GM23338 (cell line): Measurements from ENCODE around the gene C12orf43. TPM values are rescaled to one million over a fixed set of nuclear protein-coding genes. Genes with fewer than 3 reads are reported as not detected.

Experiments
- ATAC-seq: fragments of 200-7000 bp; cut with Tn5 transposase; 3 replicates; pipeline ENCODE4 v1.9.1; 2020
- DNase-seq: peaks from one replicate; pipeline ENCODE4 v3.0.0-alpha.2; 2015; ENCODE audit warnings: low spot score
- H2AFZ ChIP-seq: fragments of 200-600 bp; sonication (generic); 2 replicates; pipeline ENCODE4 v1.8.0; 2016; ENCODE audit warnings: antibody characterized with exemption, mild to moderate bottlenecking, moderate library complexity
- H3F3A ChIP-seq: fragments of 200-600 bp; sonication (generic); replicated peaks from 2 replicates; pipeline ENCODE4 v1.8.0; 2017; ENCODE audit warnings: antibody characterized with exemption, mixed run types, low read depth
- H3K27ac ChIP-seq: fragments of 200-600 bp; sonication (generic); 2 replicates; pipeline ENCODE4 v1.6.1; 2016; ENCODE audit warnings: low read depth
- H3K27me3 ChIP-seq: fragments of 200-600 bp; sonication (generic); 2 replicates; pipeline ENCODE4 v1.8.0; 2016; ENCODE audit warnings: mild to moderate bottlenecking, mixed run types, moderate library complexity; ENCODE audit not compliant: insufficient read depth
- H3K36me3 ChIP-seq: fragments of 200-600 bp; sonication (generic); 2 replicates; pipeline ENCODE4 v1.8.0; 2016; ENCODE audit warnings: mild to moderate bottlenecking; ENCODE audit not compliant: insufficient read depth
- H3K4me1 ChIP-seq: fragments of 200-600 bp; sonication (generic); 2 replicates; pipeline ENCODE4 v1.8.0; 2016; ENCODE audit warnings: mild to moderate bottlenecking, moderate library complexity; ENCODE audit not compliant: insufficient read depth
- H3K4me2 ChIP-seq: fragments of 200-600 bp; sonication (generic); 2 replicates; pipeline ENCODE4 v1.7.1; 2017; ENCODE audit warnings: mixed run types
- H3K4me3 ChIP-seq: fragments of 200-600 bp; sonication (generic); 2 replicates; pipeline ENCODE4 v1.6.1; 2016; ENCODE audit warnings: mixed run types
- H3K79me2 ChIP-seq: fragments of 200-600 bp; sonication (generic); replicated peaks from 2 replicates; pipeline ENCODE4 v1.8.0; 2017; ENCODE audit warnings: mild to moderate bottlenecking; ENCODE audit not compliant: insufficient read depth
- H3K9me2 ChIP-seq: fragments of 200-600 bp; sonication (generic); 2 replicates; pipeline ENCODE4 v1.8.0; 2017; ENCODE audit not compliant: insufficient read depth
- H4K20me1 ChIP-seq: fragments of 200-600 bp; sonication (generic); replicated peaks from 2 replicates; pipeline ENCODE4 v1.8.0; 2017; ENCODE audit warnings: mild to moderate bottlenecking; ENCODE audit not compliant: insufficient read depth
- H3K27ac Mint-ChIP-seq: 2 replicates; pipeline ENCODE4 v1.8.0; 2020; ENCODE audit warnings: inconsistent platforms, mild to moderate bottlenecking, moderate library complexity, mixed read lengths
- H3K27me3 Mint-ChIP-seq: 3 replicates; pipeline ENCODE4 v1.8.0; 2022; ENCODE audit warnings: low read depth, mild to moderate bottlenecking, moderate library complexity, mixed read lengths, inconsistent platforms; ENCODE audit not compliant: insufficient read depth, poor library complexity
- H3K36me3 Mint-ChIP-seq: 3 replicates; pipeline ENCODE4 v1.8.0; 2021; ENCODE audit warnings: low read depth, mild to moderate bottlenecking, inconsistent platforms, moderate library complexity, mixed read lengths
- H3K4me1 Mint-ChIP-seq: 3 replicates; pipeline ENCODE4 v1.8.0; 2020; ENCODE audit warnings: mild to moderate bottlenecking, inconsistent platforms, mixed read lengths
- H3K4me3 Mint-ChIP-seq: 3 replicates; pipeline ENCODE4 v1.8.0; 2021; ENCODE audit warnings: moderate library complexity, mild to moderate bottlenecking, inconsistent platforms, mixed read lengths
- H3K9me3 Mint-ChIP-seq: 3 replicates; pipeline ENCODE4 v1.8.0; 2020; ENCODE audit warnings: moderate library complexity, mild to moderate bottlenecking, inconsistent platforms, mixed read lengths
- CREB1 ChIP-seq: fragments of 250-450 bp; sonication (Bioruptor Pico); IDR thresholded peaks from 2 replicates; pipeline ENCODE4 v1.5.0; 2020; ENCODE audit warnings: low read depth, mild to moderate bottlenecking, moderate library complexity
- EZH2 ChIP-seq: fragments of 200-600 bp; sonication (generic); IDR thresholded peaks from one replicate; pipeline ENCODE4 v1.8.0; 2017; ENCODE audit warnings: antibody characterized with exemption, mild to moderate bottlenecking, low read depth; ENCODE audit not compliant: unreplicated experiment
- EZH2phosphoT487 ChIP-seq: fragments of 200-600 bp; sonication (generic); IDR thresholded peaks from one replicate; pipeline ENCODE4 v1.8.1; 2018; ENCODE audit warnings: antibody characterized with exemption; ENCODE audit not compliant: unreplicated experiment
- JUNB ChIP-seq: IDR thresholded peaks from one replicate; pipeline ENCODE4 v1.6.1; 2016; ENCODE audit warnings: antibody characterized with exemption; ENCODE audit not compliant: unreplicated experiment
- NANOG ChIP-seq: IDR thresholded peaks from 2 replicates; pipeline ENCODE4 v1.6.1; 2016; ENCODE audit warnings: antibody characterized with exemption, borderline replicate concordance
- POLR2AphosphoS5 ChIP-seq: IDR thresholded peaks from 2 replicates; pipeline ENCODE4 v1.6.1; 2016; ENCODE audit warnings: antibody characterized with exemption, low read depth
- STAT1 ChIP-seq: IDR thresholded peaks from one replicate; pipeline ENCODE4 v1.6.1; 2016; ENCODE audit warnings: antibody characterized with exemption; ENCODE audit not compliant: unreplicated experiment
- ZNF114 ChIP-seq: fragments of 250-450 bp; sonication (Bioruptor Pico); IDR thresholded peaks from 2 replicates; pipeline ENCODE4 v1.5.0; 2020; ENCODE audit warnings: mild to moderate bottlenecking, moderate library complexity
- ZNF331 ChIP-seq: fragments of 250-450 bp; sonication (Bioruptor Pico); IDR thresholded peaks from 2 replicates; pipeline ENCODE4 v1.5.0; 2020; ENCODE audit warnings: low read depth, mild to moderate bottlenecking, moderate library complexity
- polyA plus RNA-seq: library from polyadenylated mRNA; unstranded; fragments of >200 nt; fragmentation: Nextera tagmentation; extraction: Ambion mirVana; gene quantifications from 2 replicates; pipeline ENCODE4 v1.2.1, GENCODE V29; 2016
- total RNA-seq: library from RNA; depleted of rRNA; stranded (reverse); fragments of >200 nt; shearing (Covaris generic); gene quantifications from 2 replicates; pipeline ENCODE4 v1.2.3, GENCODE V29; 2014
- TF ChIP-seq, protein P1 (sequence below), 2 experiments: fragments of 200-600 bp in 1 of 2; sonication (generic) in 1 of 2; conservative IDR thresholded peaks; 2 replicates each; pipeline versions ENCODE4 v1.5.1 to v1.6.1; 2016 to 2017; ENCODE audit warnings: antibody characterized with exemption in 2 of 2, low read depth in 2 of 2, mild to moderate bottlenecking in 2 of 2, moderate library complexity in 1 of 2
- TF ChIP-seq, protein P2 (sequence below): IDR thresholded peaks from 2 replicates; pipeline ENCODE4 v1.6.1; 2016; ENCODE audit warnings: antibody characterized with exemption
- TF ChIP-seq, protein P3 (sequence below): fragments of 250-450 bp; sonication (Bioruptor Pico); IDR thresholded peaks from 2 replicates; pipeline ENCODE4 v1.5.0; 2020; ENCODE audit warnings: mild to moderate bottlenecking, moderate library complexity
- TF ChIP-seq, protein P4 (sequence below): IDR thresholded peaks from one replicate; pipeline ENCODE4 v1.6.1; 2018; ENCODE audit warnings: antibody characterized with exemption; ENCODE audit not compliant: unreplicated experiment

Gene C12orf43
- total and polyA plus RNA-seq, 2 experiments from 2014 or later = 15.2 to 20.7 TPM

DNA sequence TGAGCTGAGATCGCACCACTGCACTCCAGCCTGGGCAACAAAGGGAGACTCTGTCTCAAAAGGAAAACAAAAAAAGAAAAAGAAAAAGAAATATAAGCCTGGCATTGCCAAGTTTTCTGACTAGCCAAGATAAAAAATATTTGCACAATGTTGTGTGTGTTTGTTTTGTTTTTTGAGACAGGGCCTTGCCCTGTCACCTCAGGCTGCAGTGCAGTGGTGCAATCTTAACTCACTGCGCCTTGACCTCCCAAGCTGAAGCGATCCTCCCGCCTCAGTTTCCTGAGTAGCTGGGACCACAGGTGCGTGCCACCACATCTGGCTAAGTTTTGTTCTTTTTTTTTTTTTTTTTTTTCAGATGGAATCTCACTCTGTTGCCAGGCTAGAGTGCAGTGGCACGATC lies 5.5 kb upstream of the C12orf43 start:
- Mint-ChIP-seq H3K9me3 (no peaks in the 10 kb centered on the region), H3K27me3 (peaks cover 11% of the 10 kb centered on the region), H3K36me3 (no peaks in the 10 kb centered on the region), H3K27ac (no peak overlapping the region), H3K4me1 (no peaks in the 10 kb centered on the region), H3K4me3 (no peak overlapping the region)
- Histone ChIP-seq H3K27ac (no peak overlapping the region), H3K79me2 (no peaks in the 10 kb centered on the region), H3K4me1 (no peaks in the 10 kb centered on the region), H4K20me1 (no peaks in the 10 kb centered on the region), H3F3A (no peaks in the 10 kb centered on the region), H3K36me3 (no peaks in the 10 kb centered on the region), H3K4me3 (no peak overlapping the region), H3K4me2 (no peak overlapping the region), H3K27me3 (no peaks in the 10 kb centered on the region), H3K9me2 (no peaks in the 10 kb centered on the region), H2AFZ (no peak overlapping the region)
- ATAC-seq (no peak), DNase-seq (no peak)
- TF ChIP-seq STAT1 = no peak
- TF ChIP-seq, protein P1, sequence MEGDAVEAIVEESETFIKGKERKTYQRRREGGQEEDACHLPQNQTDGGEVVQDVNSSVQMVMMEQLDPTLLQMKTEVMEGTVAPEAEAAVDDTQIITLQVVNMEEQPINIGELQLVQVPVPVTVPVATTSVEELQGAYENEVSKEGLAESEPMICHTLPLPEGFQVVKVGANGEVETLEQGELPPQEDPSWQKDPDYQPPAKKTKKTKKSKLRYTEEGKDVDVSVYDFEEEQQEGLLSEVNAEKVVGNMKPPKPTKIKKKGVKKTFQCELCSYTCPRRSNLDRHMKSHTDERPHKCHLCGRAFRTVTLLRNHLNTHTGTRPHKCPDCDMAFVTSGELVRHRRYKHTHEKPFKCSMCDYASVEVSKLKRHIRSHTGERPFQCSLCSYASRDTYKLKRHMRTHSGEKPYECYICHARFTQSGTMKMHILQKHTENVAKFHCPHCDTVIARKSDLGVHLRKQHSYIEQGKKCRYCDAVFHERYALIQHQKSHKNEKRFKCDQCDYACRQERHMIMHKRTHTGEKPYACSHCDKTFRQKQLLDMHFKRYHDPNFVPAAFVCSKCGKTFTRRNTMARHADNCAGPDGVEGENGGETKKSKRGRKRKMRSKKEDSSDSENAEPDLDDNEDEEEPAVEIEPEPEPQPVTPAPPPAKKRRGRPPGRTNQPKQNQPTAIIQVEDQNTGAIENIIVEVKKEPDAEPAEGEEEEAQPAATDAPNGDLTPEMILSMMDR (conservative IDR thresholded peaks at IDR 0.05; ENCODE audit: low read depth in 2 of 2) = no peak
- no peak for TF ChIP-seq POLR2AphosphoS5
- no peak for TF ChIP-seq EZH2
- TF ChIP-seq, protein P2, sequence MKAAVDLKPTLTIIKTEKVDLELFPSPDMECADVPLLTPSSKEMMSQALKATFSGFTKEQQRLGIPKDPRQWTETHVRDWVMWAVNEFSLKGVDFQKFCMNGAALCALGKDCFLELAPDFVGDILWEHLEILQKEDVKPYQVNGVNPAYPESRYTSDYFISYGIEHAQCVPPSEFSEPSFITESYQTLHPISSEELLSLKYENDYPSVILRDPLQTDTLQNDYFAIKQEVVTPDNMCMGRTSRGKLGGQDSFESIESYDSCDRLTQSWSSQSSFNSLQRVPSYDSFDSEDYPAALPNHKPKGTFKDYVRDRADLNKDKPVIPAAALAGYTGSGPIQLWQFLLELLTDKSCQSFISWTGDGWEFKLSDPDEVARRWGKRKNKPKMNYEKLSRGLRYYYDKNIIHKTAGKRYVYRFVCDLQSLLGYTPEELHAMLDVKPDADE = no peak
- TF ChIP-seq, protein P3, sequence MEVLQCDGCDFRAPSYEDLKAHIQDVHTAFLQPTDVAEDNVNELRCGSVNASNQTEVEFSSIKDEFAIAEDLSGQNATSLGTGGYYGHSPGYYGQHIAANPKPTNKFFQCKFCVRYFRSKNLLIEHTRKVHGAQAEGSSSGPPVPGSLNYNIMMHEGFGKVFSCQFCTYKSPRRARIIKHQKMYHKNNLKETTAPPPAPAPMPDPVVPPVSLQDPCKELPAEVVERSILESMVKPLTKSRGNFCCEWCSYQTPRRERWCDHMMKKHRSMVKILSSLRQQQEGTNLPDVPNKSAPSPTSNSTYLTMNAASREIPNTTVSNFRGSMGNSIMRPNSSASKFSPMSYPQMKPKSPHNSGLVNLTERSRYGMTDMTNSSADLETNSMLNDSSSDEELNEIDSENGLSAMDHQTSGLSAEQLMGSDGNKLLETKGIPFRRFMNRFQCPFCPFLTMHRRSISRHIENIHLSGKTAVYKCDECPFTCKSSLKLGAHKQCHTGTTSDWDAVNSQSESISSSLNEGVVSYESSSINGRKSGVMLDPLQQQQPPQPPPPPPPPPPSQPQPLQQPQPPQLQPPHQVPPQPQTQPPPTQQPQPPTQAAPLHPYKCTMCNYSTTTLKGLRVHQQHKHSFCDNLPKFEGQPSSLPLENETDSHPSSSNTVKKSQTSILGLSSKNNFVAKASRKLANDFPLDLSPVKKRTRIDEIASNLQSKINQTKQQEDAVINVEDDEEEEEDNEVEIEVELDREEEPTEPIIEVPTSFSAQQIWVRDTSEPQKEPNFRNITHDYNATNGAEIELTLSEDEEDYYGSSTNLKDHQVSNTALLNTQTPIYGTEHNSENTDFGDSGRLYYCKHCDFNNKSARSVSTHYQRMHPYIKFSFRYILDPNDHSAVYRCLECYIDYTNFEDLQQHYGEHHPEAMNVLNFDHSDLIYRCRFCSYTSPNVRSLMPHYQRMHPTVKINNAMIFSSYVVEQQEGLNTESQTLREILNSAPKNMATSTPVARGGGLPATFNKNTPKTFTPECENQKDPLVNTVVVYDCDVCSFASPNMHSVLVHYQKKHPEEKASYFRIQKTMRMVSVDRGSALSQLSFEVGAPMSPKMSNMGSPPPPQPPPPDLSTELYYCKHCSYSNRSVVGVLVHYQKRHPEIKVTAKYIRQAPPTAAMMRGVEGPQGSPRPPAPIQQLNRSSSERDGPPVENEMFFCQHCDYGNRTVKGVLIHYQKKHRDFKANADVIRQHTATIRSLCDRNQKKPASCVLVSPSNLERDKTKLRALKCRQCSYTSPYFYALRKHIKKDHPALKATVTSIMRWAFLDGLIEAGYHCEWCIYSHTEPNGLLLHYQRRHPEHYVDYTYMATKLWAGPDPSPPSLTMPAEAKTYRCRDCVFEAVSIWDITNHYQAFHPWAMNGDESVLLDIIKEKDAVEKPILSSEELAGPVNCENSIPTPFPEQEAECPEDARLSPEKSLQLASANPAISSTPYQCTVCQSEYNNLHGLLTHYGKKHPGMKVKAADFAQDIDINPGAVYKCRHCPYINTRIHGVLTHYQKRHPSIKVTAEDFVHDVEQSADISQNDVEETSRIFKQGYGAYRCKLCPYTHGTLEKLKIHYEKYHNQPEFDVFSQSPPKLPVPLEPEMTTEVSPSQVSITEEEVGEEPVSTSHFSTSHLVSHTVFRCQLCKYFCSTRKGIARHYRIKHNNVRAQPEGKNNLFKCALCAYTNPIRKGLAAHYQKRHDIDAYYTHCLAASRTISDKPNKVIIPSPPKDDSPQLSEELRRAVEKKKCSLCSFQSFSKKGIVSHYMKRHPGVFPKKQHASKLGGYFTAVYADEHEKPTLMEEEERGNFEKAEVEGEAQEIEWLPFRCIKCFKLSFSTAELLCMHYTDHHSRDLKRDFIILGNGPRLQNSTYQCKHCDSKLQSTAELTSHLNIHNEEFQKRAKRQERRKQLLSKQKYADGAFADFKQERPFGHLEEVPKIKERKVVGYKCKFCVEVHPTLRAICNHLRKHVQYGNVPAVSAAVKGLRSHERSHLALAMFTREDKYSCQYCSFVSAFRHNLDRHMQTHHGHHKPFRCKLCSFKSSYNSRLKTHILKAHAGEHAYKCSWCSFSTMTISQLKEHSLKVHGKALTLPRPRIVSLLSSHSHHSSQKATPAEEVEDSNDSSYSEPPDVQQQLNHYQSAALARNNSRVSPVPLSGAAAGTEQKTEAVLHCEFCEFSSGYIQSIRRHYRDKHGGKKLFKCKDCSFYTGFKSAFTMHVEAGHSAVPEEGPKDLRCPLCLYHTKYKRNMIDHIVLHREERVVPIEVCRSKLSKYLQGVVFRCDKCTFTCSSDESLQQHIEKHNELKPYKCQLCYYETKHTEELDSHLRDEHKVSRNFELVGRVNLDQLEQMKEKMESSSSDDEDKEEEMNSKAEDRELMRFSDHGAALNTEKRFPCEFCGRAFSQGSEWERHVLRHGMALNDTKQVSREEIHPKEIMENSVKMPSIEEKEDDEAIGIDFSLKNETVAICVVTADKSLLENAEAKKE (CRISPR knock-in tag) = no peak
- TF ChIP-seq NANOG = no peak
- no peak for TF ChIP-seq ZNF114 (CRISPR knock-in tag)
- TF ChIP-seq ZNF331 (CRISPR knock-in tag) = no peak
- no peak for TF ChIP-seq EZH2phosphoT487
- TF ChIP-seq, protein P4, sequence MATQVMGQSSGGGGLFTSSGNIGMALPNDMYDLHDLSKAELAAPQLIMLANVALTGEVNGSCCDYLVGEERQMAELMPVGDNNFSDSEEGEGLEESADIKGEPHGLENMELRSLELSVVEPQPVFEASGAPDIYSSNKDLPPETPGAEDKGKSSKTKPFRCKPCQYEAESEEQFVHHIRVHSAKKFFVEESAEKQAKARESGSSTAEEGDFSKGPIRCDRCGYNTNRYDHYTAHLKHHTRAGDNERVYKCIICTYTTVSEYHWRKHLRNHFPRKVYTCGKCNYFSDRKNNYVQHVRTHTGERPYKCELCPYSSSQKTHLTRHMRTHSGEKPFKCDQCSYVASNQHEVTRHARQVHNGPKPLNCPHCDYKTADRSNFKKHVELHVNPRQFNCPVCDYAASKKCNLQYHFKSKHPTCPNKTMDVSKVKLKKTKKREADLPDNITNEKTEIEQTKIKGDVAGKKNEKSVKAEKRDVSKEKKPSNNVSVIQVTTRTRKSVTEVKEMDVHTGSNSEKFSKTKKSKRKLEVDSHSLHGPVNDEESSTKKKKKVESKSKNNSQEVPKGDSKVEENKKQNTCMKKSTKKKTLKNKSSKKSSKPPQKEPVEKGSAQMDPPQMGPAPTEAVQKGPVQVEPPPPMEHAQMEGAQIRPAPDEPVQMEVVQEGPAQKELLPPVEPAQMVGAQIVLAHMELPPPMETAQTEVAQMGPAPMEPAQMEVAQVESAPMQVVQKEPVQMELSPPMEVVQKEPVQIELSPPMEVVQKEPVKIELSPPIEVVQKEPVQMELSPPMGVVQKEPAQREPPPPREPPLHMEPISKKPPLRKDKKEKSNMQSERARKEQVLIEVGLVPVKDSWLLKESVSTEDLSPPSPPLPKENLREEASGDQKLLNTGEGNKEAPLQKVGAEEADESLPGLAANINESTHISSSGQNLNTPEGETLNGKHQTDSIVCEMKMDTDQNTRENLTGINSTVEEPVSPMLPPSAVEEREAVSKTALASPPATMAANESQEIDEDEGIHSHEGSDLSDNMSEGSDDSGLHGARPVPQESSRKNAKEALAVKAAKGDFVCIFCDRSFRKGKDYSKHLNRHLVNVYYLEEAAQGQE = no peak
- TF ChIP-seq JUNB = no peak
- no peak for TF ChIP-seq CREB1 (CRISPR knock-in tag)
